ENCODE measurements around the gene GRAP.

- TF ChIP-seq REST (IDR thresholded peaks at IDR 0.05; ENCODE audit: insufficient read depth in 1 of 2, low read depth in 2 of 2, low read length in 2 of 2) (no peak), POLR2AphosphoS5 (IDR thresholded peaks at IDR 0.05; ENCODE audit: low read depth, low read length) (no peak)
Measured at GRCh38 chr17:19024101-19025078, 22.4 kb downstream of the GRAP start.
